Mucosa of rectum (tissue), 2 donors: ENCODE measurements around the gene PPM1E.
"Not testable (repeated sequence)": the region's sequence is repeated elsewhere in the genome, so short reads cannot be mapped to it uniquely, and the experiment has no call there.

ENCODE experiments used
- H3K27ac ChIP-seq, 2 donors: one replicate each; pipeline ENCODE4 v1.7.0; 2013; ENCODE audit warnings: inconsistent platforms in 2 of 2, low read depth in 2 of 2, low read length in 2 of 2
- H3K27me3 ChIP-seq, 2 donors: one replicate each; pipeline ENCODE4 v1.7.0; 2013; ENCODE audit warnings: low read length in 2 of 2; ENCODE audit not compliant: control insufficient read depth in 2 of 2, insufficient read depth in 2 of 2
- H3K36me3 ChIP-seq, 2 donors: one replicate each; pipeline ENCODE4 v1.7.0; 2013; ENCODE audit warnings: low read length in 2 of 2; ENCODE audit not compliant: control insufficient read depth in 2 of 2, insufficient read depth in 2 of 2
- H3K4me1 ChIP-seq, 2 donors: one replicate each; pipeline ENCODE4 v1.7.0; 2013; ENCODE audit warnings: low read length in 2 of 2, mild to moderate bottlenecking in 1 of 2; ENCODE audit not compliant: control insufficient read depth in 2 of 2, insufficient read depth in 2 of 2
- H3K4me3 ChIP-seq, 2 donors: one replicate each; pipeline ENCODE4 v1.7.0; 2013; ENCODE audit warnings: low read length in 2 of 2
- H3K9ac ChIP-seq, 2 donors: one replicate each; pipeline ENCODE4 v1.7.0; 2013; ENCODE audit warnings: low read length in 2 of 2, low read depth in 1 of 2, mild to moderate bottlenecking in 1 of 2
- H3K9me3 ChIP-seq, 2 donors: one replicate each; pipeline ENCODE4 v1.7.0; 2013; ENCODE audit warnings: low read length in 2 of 2; ENCODE audit not compliant: control insufficient read depth in 2 of 2
- donor health status: healthy.
- donor health status: Normal muscosa, but diverticular disease.

PPM1E gene

DNA sequence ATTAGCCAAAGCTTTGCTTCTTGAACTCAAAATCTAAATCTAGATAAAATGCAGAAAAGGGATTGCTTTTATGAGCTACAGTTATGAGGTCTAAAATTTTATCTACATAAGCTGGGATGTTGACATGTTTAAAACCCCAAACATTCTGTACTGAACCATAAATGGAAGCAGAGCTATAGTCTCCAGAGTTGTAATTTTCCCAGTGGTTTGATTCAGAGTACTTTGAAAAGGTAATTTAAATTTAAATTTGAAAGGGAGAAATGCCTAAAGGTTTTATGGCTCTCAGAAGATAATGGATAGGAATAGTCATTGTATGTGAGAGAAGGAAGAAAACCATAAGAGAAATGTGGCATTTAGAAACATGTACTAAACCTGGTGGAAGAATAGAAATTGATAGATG lies 163.2 kb downstream of the PPM1E start:
- no peaks in the 10 kb centered on the region for H3K9me3 ChIP-seq
- H3K27ac ChIP-seq = no peak overlapping the region
- no peak overlapping the region for H3K4me3 ChIP-seq
- H3K27me3 ChIP-seq = no peaks in the 10 kb centered on the region
- no peaks in the 10 kb centered on the region for H3K4me1 ChIP-seq
- no peaks in the 10 kb centered on the region for H3K36me3 ChIP-seq
- no peak overlapping the region for H3K9ac ChIP-seq

DNA sequence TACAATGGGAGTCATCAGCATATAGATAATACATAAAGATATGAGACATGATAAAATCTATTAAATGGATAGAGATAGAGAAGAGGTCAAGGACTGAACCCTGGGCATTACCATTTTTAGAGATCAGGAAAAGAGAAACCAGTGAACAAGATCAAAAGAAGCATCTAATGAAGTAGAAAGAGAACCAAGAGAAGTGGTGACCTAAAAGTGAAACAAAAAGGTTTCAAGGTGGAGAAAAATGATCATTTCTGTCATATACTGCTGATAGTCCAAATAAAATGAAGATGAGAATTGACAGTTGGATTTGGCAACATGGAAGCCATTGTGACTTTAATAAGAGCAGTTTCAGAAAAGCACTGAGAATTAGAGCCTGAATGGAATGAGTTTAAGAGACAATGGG lies 165.1 kb downstream of the PPM1E start:
- Histone ChIP-seq H3K27ac (no peak overlapping the region), H3K9ac (no peak overlapping the region)

DNA sequence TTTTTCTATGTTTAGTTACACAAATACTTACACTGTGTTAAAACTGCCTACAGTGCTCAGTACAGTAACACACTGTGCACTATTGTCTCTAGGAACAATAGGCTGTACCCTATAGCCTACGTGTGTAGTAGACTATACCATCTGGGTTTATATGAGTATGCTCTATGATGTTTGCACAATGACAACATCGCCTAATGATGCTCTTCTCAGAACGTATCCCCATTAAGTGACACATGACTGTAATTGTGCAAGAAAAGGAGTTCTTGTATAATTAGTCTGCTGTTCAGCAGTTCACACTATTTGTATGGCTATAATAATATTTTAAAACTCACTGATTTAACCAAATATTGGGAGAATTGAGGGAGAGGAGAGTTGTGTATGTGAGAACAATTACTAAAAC lies 177.3 kb downstream of the PPM1E start:
- no peak overlapping the region for H3K27ac ChIP-seq
- H3K4me1 ChIP-seq = no peaks in the 10 kb centered on the region
- H3K9me3 ChIP-seq = no peaks in the 10 kb centered on the region
- no peaks in the 10 kb centered on the region for H3K27me3 ChIP-seq
- H3K4me3 ChIP-seq = no peak overlapping the region
- no peak overlapping the region for H3K9ac ChIP-seq
- H3K36me3 ChIP-seq = no peaks in the 10 kb centered on the region

More for the DNA sequence above, 165.1 kb downstream of the PPM1E start:
- Histone ChIP-seq H3K9me3 (no peaks in the 10 kb centered on the region), H3K36me3 (no peaks in the 10 kb centered on the region), H3K4me3 (no peak overlapping the region), H3K4me1 (no peaks in the 10 kb centered on the region), H3K27me3 (no peaks in the 10 kb centered on the region)

DNA sequence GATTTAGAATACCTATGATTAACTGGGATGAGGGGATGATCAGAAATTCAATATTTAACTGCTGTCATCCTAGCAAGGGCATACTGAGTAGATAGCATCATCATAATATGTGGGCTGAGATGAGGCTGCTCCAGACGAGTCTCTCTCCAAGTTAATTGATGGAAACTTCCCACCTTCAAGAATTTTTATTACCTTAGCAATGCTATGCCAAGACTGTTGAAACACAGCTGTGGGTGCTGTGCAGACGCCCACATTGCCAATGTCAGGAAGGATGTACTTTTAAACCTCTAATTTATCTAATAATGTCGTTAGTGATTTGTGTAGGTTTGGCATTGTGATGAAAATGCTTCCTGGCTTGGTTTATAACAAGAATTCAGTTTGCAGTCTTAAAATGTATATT lies 180.6 kb downstream of the PPM1E start:
- H3K27ac ChIP-seq = no peak overlapping the region
- H3K4me1 ChIP-seq = no peaks in the 10 kb centered on the region
- H3K27me3 ChIP-seq = no peaks in the 10 kb centered on the region
- H3K4me3 ChIP-seq = no peak overlapping the region
- no peak overlapping the region for H3K9ac ChIP-seq
- no peaks in the 10 kb centered on the region for H3K9me3 ChIP-seq
- no peaks in the 10 kb centered on the region for H3K36me3 ChIP-seq

DNA sequence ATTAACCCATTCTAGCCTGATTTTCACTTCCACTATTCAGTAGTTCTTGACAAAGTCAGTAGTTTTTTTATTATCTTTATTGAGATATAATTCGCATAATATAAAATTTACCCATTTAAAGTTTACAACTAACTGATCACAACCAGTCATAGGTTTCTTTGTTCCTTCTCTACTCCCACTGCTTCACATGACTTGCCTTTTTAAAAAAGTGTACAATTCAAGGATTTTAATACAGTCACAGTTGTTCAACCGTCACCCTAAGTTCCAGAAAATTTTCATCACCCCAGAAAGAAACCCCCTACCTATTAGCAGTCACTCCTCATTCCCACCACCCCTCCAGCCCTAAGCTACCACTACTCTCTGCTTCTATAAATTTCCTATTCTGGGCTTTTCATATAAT lies 188.5 kb downstream of the PPM1E start:
- no peak overlapping the region for H3K9ac ChIP-seq
- no peak overlapping the region for H3K4me3 ChIP-seq
- H3K9me3 ChIP-seq = peaks cover 0 to 3% of the 10 kb centered on the region in 2 donors
- no peaks in the 10 kb centered on the region for H3K4me1 ChIP-seq
- H3K36me3 ChIP-seq = no peaks in the 10 kb centered on the region
- no peak overlapping the region for H3K27ac ChIP-seq
- H3K27me3 ChIP-seq = no peaks in the 10 kb centered on the region

DNA sequence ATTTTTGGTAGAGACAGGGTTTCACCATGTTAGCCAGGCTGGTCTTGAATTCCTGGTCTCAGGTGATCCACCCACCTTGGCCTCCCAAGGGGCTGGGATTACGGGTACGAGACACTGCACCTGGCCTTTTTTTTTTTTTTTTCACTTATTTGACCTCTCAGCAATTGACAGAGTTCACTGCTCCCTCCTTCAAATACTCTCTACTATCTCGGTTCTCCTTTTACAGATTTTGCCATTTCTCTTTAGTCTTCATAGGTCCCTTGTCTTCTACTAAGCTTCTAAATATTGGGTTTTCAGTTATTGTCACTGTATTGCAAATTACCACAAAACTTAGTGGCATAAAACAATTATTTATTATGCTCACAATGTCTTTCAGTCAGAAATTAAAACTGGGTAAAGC lies 191.8 kb downstream of the PPM1E start:
- Histone ChIP-seq H3K4me3 (no peak overlapping the region), H3K9ac (no peak overlapping the region), H3K27me3 (no peaks in the 10 kb centered on the region), H3K27ac (no peak overlapping the region), H3K4me1 (no peaks in the 10 kb centered on the region), H3K36me3 (no peaks in the 10 kb centered on the region), H3K9me3 (peaks cover 0 to 3% of the 10 kb centered on the region in 2 donors)

DNA sequence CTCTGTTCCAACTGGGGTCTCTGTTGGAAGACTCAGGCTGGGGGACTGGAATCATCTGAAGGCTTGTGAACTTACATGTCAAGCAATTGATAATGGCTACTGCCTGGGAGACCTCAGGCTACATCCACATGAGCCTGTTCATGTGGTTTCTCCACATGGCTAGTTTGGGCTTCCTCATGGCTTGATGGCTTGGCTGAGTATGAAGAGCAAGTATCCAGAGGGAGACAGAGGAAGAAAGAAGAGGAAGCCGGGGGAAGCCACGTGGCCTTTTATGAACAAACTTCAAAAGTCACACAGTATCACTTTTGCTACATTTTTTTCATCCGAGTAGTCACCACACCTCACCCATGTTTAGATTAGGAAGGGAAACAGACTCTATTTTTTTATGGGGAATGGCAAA lies 192.2 kb downstream of the PPM1E start:
- Histone ChIP-seq H3K9me3 (peaks cover 0 to 3% of the 10 kb centered on the region in 2 donors), H3K27ac (no peak overlapping the region), H3K27me3 (no peaks in the 10 kb centered on the region), H3K4me1 (no peaks in the 10 kb centered on the region), H3K4me3 (no peak overlapping the region), H3K9ac (no peak overlapping the region), H3K36me3 (no peaks in the 10 kb centered on the region)

DNA sequence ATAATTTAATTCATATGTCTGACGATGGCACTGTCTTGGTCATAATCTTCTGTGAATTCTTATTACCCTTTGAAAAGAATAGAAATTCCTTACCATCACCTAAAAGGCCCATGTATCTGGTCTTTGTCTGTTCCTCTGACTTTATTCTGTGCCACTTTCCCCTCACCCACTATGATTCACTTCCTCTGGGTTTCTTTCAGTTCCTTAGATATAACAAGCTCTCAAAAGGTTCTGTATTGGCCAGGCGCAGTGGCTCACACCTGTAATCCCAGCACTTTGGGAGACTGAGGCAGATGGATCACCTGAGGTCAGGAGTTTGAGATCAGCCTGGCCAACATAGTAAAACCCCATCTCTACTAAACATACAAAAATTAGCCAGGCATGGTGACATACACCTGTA lies 198.7 kb downstream of the PPM1E start:
- H3K27ac ChIP-seq, H3K4me3 ChIP-seq, H3K4me1 ChIP-seq, H3K9ac ChIP-seq, H3K36me3 ChIP-seq, H3K27me3 ChIP-seq, H3K9me3 ChIP-seq: not testable (repeated sequence)

DNA sequence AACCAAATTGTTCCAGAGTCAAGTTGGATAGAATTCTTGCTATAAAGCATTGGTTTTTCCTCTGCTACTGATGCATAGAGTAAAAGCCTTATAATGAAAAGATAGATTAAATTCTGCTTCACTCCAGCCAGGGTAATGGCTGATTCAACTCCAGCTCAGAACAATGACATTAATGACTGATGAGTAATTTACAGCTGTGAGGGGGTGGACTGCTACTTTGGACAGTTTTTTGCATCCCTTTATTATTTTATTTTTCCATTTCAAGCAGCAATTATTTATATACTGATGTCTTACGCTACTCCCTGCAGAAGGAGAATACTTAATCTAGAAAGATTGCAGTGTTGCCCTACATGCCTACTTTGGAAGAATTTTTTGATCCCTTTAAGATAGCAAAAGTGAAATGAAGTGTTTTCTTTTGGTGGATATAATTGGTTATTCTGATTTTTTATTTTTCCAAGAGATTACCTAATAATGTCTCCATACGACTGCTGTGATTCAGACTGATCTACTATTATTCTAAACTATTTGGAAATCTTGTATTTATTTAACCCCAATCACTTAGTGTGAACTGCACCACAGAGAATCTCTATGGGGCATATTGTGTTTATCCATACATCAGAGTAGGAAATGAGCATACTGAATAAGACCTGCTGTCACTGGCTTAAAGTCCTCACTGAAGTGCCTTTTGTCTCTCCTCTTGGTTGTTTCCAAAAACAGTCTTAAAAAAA lies 201.5 kb downstream of the PPM1E start:
- no peak overlapping the region for H3K9ac ChIP-seq
- no peak overlapping the region for H3K27ac ChIP-seq
- no peaks in the 10 kb centered on the region for H3K4me1 ChIP-seq
- no peaks in the 10 kb centered on the region for H3K36me3 ChIP-seq
- H3K4me3 ChIP-seq = no peak overlapping the region
- H3K27me3 ChIP-seq = no peaks in the 10 kb centered on the region
- no peaks in the 10 kb centered on the region for H3K9me3 ChIP-seq

DNA sequence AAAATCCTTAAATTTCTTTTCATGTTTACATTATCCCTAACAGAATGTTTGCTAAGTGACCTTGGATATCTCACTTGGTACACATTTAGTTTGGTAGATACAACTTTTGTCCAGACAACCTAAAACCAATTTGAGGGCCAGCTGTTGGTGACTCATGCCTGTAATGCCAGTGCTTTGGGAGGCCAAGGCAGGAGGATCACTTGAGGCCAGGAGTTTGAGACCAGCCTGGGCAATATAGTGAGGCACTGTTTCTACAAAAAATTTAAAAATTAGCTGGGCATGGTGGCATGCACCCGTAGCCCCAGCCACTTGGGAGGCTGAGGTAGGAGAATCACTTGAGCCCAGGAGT lies 202.0 kb downstream of the PPM1E start:
- not testable (repeated sequence) for H3K27me3 ChIP-seq, H3K9ac ChIP-seq, H3K9me3 ChIP-seq, H3K27ac ChIP-seq, H3K4me3 ChIP-seq, H3K4me1 ChIP-seq, H3K36me3 ChIP-seq

DNA sequence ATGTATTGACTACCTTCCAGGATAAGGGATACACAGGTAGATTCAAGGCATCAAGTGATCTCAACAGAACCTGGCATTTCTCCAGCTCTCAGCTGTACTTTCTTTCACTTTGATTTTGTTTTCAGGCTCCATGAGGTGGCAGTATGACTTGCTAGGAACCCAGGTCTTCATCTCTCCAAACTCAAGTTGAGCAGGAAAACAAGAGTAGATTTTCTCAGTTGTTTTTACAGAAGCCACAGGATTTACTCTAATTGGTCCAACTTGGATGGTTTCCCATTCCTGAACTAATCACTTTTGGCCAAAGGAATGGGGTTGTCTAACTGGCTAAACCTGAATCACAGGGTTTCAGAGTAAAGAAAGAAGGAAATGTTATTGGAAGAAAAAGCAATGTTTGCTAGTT lies 204.4 kb downstream of the PPM1E start:
- Histone ChIP-seq H3K4me1 (no peaks in the 10 kb centered on the region), H3K4me3 (no peak overlapping the region), H3K9me3 (no peaks in the 10 kb centered on the region), H3K27ac (no peak overlapping the region), H3K36me3 (no peaks in the 10 kb centered on the region), H3K9ac (no peak overlapping the region), H3K27me3 (no peaks in the 10 kb centered on the region)
